ENCODE measurements around the gene CCNB3. TPM values are rescaled to one million over a fixed set of nuclear protein-coding genes. Genes with fewer than 3 reads are reported as not detected.

CCNB3 gene
- polyA plus RNA-seq, 1 of the 3 experiments (the other 2 are of a cell fraction): 1.8 TPM

- TF ChIP-seq EZH2phosphoT487 (IDR thresholded peaks at IDR 0.05; ENCODE audit: borderline replicate concordance, low read depth): no peak
- TF ChIP-seq, protein P1, sequence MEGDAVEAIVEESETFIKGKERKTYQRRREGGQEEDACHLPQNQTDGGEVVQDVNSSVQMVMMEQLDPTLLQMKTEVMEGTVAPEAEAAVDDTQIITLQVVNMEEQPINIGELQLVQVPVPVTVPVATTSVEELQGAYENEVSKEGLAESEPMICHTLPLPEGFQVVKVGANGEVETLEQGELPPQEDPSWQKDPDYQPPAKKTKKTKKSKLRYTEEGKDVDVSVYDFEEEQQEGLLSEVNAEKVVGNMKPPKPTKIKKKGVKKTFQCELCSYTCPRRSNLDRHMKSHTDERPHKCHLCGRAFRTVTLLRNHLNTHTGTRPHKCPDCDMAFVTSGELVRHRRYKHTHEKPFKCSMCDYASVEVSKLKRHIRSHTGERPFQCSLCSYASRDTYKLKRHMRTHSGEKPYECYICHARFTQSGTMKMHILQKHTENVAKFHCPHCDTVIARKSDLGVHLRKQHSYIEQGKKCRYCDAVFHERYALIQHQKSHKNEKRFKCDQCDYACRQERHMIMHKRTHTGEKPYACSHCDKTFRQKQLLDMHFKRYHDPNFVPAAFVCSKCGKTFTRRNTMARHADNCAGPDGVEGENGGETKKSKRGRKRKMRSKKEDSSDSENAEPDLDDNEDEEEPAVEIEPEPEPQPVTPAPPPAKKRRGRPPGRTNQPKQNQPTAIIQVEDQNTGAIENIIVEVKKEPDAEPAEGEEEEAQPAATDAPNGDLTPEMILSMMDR (IDR thresholded peaks at IDR 0.05): peak; percentile 51
- ChIA-PET CTCF (interaction anchor here (1.1 to 1.2 kb wide), 2 partner anchors 12 to 13 kb away, joined by 4 to 5 read pairs; no protein-coding TSS in a partner anchor), POLR2A (no interaction called here)
- Histone ChIP-seq H3K9me3 (no peaks in the 10 kb centered on the region), H3F3A (replicated peaks; ENCODE audit: insufficient read depth) (no peaks in the 10 kb centered on the region), H3K9me2 (no peaks in the 10 kb centered on the region), H4K20me1 (ENCODE audit: insufficient read depth) (no peaks in the 10 kb centered on the region), H3K36me3 (replicated peaks in 1 of 2; ENCODE audit: control insufficient read depth in 1 of 2, insufficient read depth in 2 of 2, low read length in 1 of 2) (no peaks in the 10 kb centered on the region), H3K27me3 (ENCODE audit: insufficient read depth) (peaks cover 6% of the 10 kb centered on the region; the same call in 1 of the 2 replicates), H3K79me2 (ENCODE audit: insufficient read depth) (no peaks in the 10 kb centered on the region), H3K4me3 (ENCODE audit: low read depth in 2 of 2, low read length in 1 of 2) (no peak overlapping the region), H3K4me2 (no peak overlapping the region), H2AFZ (ENCODE audit: low read depth) (no peak overlapping the region), H3K27ac (ENCODE audit: low read depth in 2 of 2, low read length in 1 of 2) (no peak overlapping the region), H3K4me1 (ENCODE audit: control insufficient read depth in 1 of 2, insufficient read depth in 2 of 2, low read depth in 1 of 2, low read length in 1 of 2) (no peaks in the 10 kb centered on the region), H3K9ac (no peak overlapping the region)
- WGBS (ENCODE audit: low lambda C conversion rate): 19% methylated on average over 8 of the region's 8 CpGs
- no peak for DNase-seq
Observed at GRCh38 chrX:50211510-50211909, 6.9 kb downstream of the CCNB3 start.

DNA sequence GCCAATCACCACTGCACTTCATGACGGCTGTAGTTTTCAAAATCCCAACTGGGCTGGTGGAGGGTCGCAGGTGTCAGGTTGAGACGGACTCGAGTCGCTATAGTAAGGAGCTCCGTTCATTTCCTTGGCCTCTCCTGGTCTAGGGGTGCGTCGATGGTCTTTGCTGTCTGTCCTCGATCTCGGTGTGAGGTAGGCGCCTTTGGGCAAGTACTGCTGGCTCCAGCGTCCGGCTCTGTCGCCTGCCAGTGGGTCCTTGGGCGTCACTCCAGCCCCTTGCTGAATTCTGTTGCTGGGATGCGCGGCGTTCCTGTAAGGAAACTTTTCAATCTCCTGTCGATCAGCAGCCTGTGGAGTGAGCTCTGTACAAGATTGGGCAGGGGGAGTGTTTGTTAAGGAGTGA lies 76.7 kb downstream of the CCNB3 start:
- Histone ChIP-seq H3K27me3 (ENCODE audit: insufficient read depth) (no peaks in the 10 kb centered on the region), H3K9me3 (no peaks in the 10 kb centered on the region), H3K4me2 (no peak overlapping the region), H3F3A (replicated peaks; ENCODE audit: insufficient read depth) (no peaks in the 10 kb centered on the region), H3K9me2 (no peaks in the 10 kb centered on the region), H3K9ac (no peak overlapping the region), H3K4me1 (ENCODE audit: control insufficient read depth in 1 of 2, insufficient read depth in 2 of 2, low read depth in 1 of 2, low read length in 1 of 2) (no peaks in the 10 kb centered on the region), H3K79me2 (ENCODE audit: insufficient read depth) (no peaks in the 10 kb centered on the region), H3K36me3 (replicated peaks in 1 of 2; ENCODE audit: control insufficient read depth in 1 of 2, insufficient read depth in 2 of 2, low read length in 1 of 2) (no peaks in the 10 kb centered on the region), H3K4me3 (ENCODE audit: low read depth in 2 of 2, low read length in 1 of 2) (no peak overlapping the region), H4K20me1 (ENCODE audit: insufficient read depth) (no peaks in the 10 kb centered on the region), H2AFZ (ENCODE audit: low read depth) (no peak overlapping the region), H3K27ac (ENCODE audit: low read depth in 2 of 2, low read length in 1 of 2) (no peak overlapping the region)
- TF ChIP-seq NFIC (IDR thresholded peaks at IDR 0.05; ENCODE audit: borderline replicate concordance): no peak
- no peak for TF ChIP-seq FOSL2 (IDR thresholded peaks at IDR 0.05; ENCODE audit: borderline replicate concordance, low read depth)
- no peak for TF ChIP-seq SMC3 (IDR thresholded peaks at IDR 0.05; ENCODE audit: low read depth, low read length)
- no peak for TF ChIP-seq ELF1 (IDR thresholded peaks at IDR 0.05)
- no peak for TF ChIP-seq FOXJ3 (CRISPR knock-in tag; IDR thresholded peaks at IDR 0.05)
- TF ChIP-seq RAD21 (IDR thresholded peaks at IDR 0.05; ENCODE audit: low read length): no peak
- TF ChIP-seq FOXM1 (IDR thresholded peaks at IDR 0.05; ENCODE audit: low read depth): no peak
- TF ChIP-seq EP300 (IDR thresholded peaks at IDR 0.05; ENCODE audit: borderline replicate concordance in 1 of 2, low read depth in 1 of 2, low read length in 1 of 2): no peak
- TF ChIP-seq MAX (IDR thresholded peaks at IDR 0.05; ENCODE audit: low read depth): no peak
- TF ChIP-seq RXRA (IDR thresholded peaks at IDR 0.05; ENCODE audit: borderline replicate concordance, low read depth): no peak
- no peak for TF ChIP-seq MEF2A (IDR thresholded peaks at IDR 0.05; ENCODE audit: borderline replicate concordance, low read depth)
- TF ChIP-seq TCF12 (IDR thresholded peaks at IDR 0.05): no peak
- TF ChIP-seq RFX5 (IDR thresholded peaks at IDR 0.05; ENCODE audit: low read length): no peak
- 35% methylated on average over 11 of the region's 19 CpGs for WGBS (ENCODE audit: low lambda C conversion rate)
- DNase-seq: no peak
- POLR2A ChIA-PET: no interaction called here
- CTCF ChIA-PET: no interaction called here

Data from SK-N-SH (cell line).